Endothelial cell of umbilical vein (primary cell): ENCODE data around the gene NOX5. TPM values are rescaled to one million over a fixed set of nuclear protein-coding genes. Genes with fewer than 3 reads are reported as not detected.

ENCODE experiments used
- BruUV-seq: library from RNA; stranded (reverse); fragments of 400-500 nt; replicated peaks from 2 replicates; lab custom pipeline; 2021; lab: Mats Ljungman, UMichigan
- CTCF ChIA-PET: fragments of 300-600, 350-600 bp; sonication (Branson Sonifier 250); formaldehyde crosslinking; loops from one replicate; lab custom pipeline; 2021; ENCODE audit warnings: antibody characterized with exemption, inconsistent platforms; lab: Charles Lee
- POLR2A ChIA-PET: fragments of 300-600, 350-600 bp; sonication (Branson Sonifier 250); formaldehyde crosslinking; loops from one replicate; lab custom pipeline; 2021; ENCODE audit warnings: antibody characterized with exemption, inconsistent platforms; lab: Charles Lee
- DNase-seq: peaks from one replicate; pipeline ENCODE4 v3.0.0-alpha.2; 2011; ENCODE audit warnings: low read depth, low spot score
- FAIRE-seq: peaks from 2 replicates; lab custom pipeline; 2011; peaks lifted over from hg19 to GRCh38; lab: Jason Lieb, UNC
- H2AFZ ChIP-seq: 2 replicates; pipeline ENCODE4 v1.6.0; 2012; ENCODE audit warnings: low read depth, low read length, control low read depth, inconsistent platforms
- H3K27ac ChIP-seq: 2 replicates; pipeline ENCODE4 v1.5.1; 2011; ENCODE audit warnings: low read depth, mild to moderate bottlenecking, control low read depth, low read length, moderate library complexity; ENCODE audit not compliant: insufficient read depth
- H3K27me3 ChIP-seq, 2 experiments: 2 replicates each; pipeline versions ENCODE4 v1.6.0 to v1.6.1; 2011; ENCODE audit warnings: low read length in 2 of 2, mixed read lengths in 1 of 2; ENCODE audit not compliant: control insufficient read depth in 2 of 2, insufficient read depth in 2 of 2
- H3K36me3 ChIP-seq, 2 experiments: 2 replicates in 1 of 2; 3 replicates in 1 of 2; pipeline ENCODE4 v1.5.1; 2011; ENCODE audit warnings: low read length in 2 of 2, mild to moderate bottlenecking in 1 of 2, moderate library complexity in 1 of 2; ENCODE audit not compliant: control insufficient read depth in 2 of 2, insufficient read depth in 2 of 2; ENCODE audit errors: extremely low read depth in 1 of 2
- H3K4me1 ChIP-seq: 3 replicates; pipeline ENCODE4 v1.5.1; 2011; ENCODE audit warnings: mild to moderate bottlenecking, low read length; ENCODE audit not compliant: control insufficient read depth, insufficient read depth; ENCODE audit errors: extremely low read depth
- H3K4me2 ChIP-seq: 2 replicates; pipeline ENCODE4 v1.6.1; 2011; ENCODE audit warnings: low read length, control low read depth, mixed read lengths; ENCODE audit not compliant: insufficient read depth
- H3K4me3 ChIP-seq, 3 experiments: fragments of 200-600 bp in 1 of 3; sonication (generic), shearing (Covaris generic) in 1 of 3; replicated peaks in 1 of 3; 2 replicates each; pipeline ENCODE4 v1.5.1; 2011 to 2016; ENCODE audit warnings: control low read depth in 3 of 3, low read length in 3 of 3, mild to moderate bottlenecking in 2 of 3, inconsistent platforms in 1 of 3, low read depth in 1 of 3, moderate library complexity in 1 of 3; ENCODE audit not compliant: insufficient read depth in 1 of 3
- H3K79me2 ChIP-seq: 2 replicates; pipeline ENCODE4 v1.6.0; 2012; ENCODE audit warnings: low read length, inconsistent platforms; ENCODE audit not compliant: control insufficient read depth, insufficient read depth
- H3K9ac ChIP-seq: replicated peaks from 2 replicates; pipeline ENCODE3; 2011; ENCODE audit warnings: low read length, control low read depth; ENCODE audit not compliant: insufficient read depth; ENCODE audit errors: extremely low read depth
- H3K9me1 ChIP-seq: replicated peaks from 3 replicates; pipeline ENCODE4 v1.6.0; 2011; ENCODE audit warnings: mild to moderate bottlenecking, low read length; ENCODE audit not compliant: control insufficient read depth, insufficient read depth; ENCODE audit errors: extremely low read depth
- H3K9me3 ChIP-seq: replicated peaks from 2 replicates; pipeline ENCODE4 v1.5.1; 2012; ENCODE audit warnings: low read length, inconsistent platforms; ENCODE audit not compliant: control insufficient read depth, insufficient read depth
- H4K20me1 ChIP-seq: replicated peaks from 2 replicates; pipeline ENCODE3; 2011; ENCODE audit warnings: mild to moderate bottlenecking, low read length; ENCODE audit not compliant: control insufficient read depth, insufficient read depth; ENCODE audit errors: extremely low read depth
- EZH2 ChIP-seq: IDR thresholded peaks from 2 replicates; pipeline ENCODE4 v1.6.1; 2012; ENCODE audit warnings: borderline replicate concordance, low read depth, mild to moderate bottlenecking, moderate library complexity, low read length, inconsistent platforms; ENCODE audit not compliant: severe bottlenecking
- FOS ChIP-seq: IDR thresholded peaks from 2 replicates; pipeline ENCODE4 v1.6.1; 2011; ENCODE audit warnings: mild to moderate bottlenecking, low read length, moderate library complexity, borderline replicate concordance; ENCODE audit not compliant: insufficient read depth
- GATA2 ChIP-seq: IDR thresholded peaks from 2 replicates; pipeline ENCODE4 v1.7.0; 2011; ENCODE audit warnings: low read depth, mild to moderate bottlenecking, moderate library complexity, mixed read lengths, low read length; ENCODE audit not compliant: insufficient read length, insufficient read depth
- JUN ChIP-seq: IDR thresholded peaks from 2 replicates; pipeline ENCODE4 v1.6.1; 2011; ENCODE audit warnings: borderline replicate concordance, low read depth; ENCODE audit not compliant: insufficient read length, insufficient read depth
- POLR2A ChIP-seq: IDR thresholded peaks from 2 replicates; pipeline ENCODE4 v1.6.1; 2012; ENCODE audit warnings: low read depth, mild to moderate bottlenecking, control low read depth, low read length
- POLR2AphosphoS5 ChIP-seq: IDR thresholded peaks from 2 replicates; pipeline ENCODE4 v1.6.1; 2012; ENCODE audit warnings: low read depth, mild to moderate bottlenecking, control low read depth, low read length, moderate library complexity; ENCODE audit not compliant: insufficient read depth
- dilution Hi-C: fragments of 300-500 bp; cut with MboI; formaldehyde crosslinking; loops from one replicate; pipeline ENCODE4 v1.15.0; 2019; ENCODE audit warnings: low sequenced_read_pairs; ENCODE audit not compliant: extremely low pct_ligation_motif_present
- intact Hi-C: fragments of 100-400 bp; cut with micrococcal nuclease; formaldehyde crosslinking; loops from one replicate; pipeline ENCODE4 v1.10.0; 2022
- polyA plus RNA-seq, 4 experiments: library from polyadenylated mRNA; depleted of rRNA in 3 of 4; stranded (reverse) in 3 of 4; unstranded in 1 of 4; fragments of >200 nt; gene quantifications; 2 replicates each; pipeline versions ENCODE4 v1.2.1 to v1.2.3, GENCODE V29; 2011 to 2012; ENCODE audit warnings: missing spikeins in 1 of 4
- total RNA-seq: library from RNA; stranded (reverse); gene quantifications from 2 replicates; pipeline ENCODE4 v1.2.3, GENCODE V29; 2021
- TF ChIP-seq, protein P1 (sequence below): IDR thresholded peaks from 2 replicates; pipeline ENCODE4 v1.6.1; 2011; ENCODE audit not compliant: insufficient read depth, insufficient read length
- TF ChIP-seq, protein P2 (sequence below), 2 donors: IDR thresholded peaks; 1 replicate in 1 of 2; 2 replicates in 1 of 2; pipeline ENCODE4 v1.5.1; 2011; ENCODE audit warnings: low read length in 2 of 2, mild to moderate bottlenecking in 2 of 2, moderate library complexity in 2 of 2, control low read depth in 1 of 2, inconsistent platforms in 1 of 2, low read depth in 1 of 2; ENCODE audit not compliant: insufficient read depth in 1 of 2; ENCODE audit errors: extremely low read depth in 1 of 2

NOX5 gene
- total and polyA plus RNA-seq, 2 donors (not counting 3 experiments of a cell fraction or from before 2014, with no cell fraction given) = 0.08 TPM; not detected in 1

DNA sequence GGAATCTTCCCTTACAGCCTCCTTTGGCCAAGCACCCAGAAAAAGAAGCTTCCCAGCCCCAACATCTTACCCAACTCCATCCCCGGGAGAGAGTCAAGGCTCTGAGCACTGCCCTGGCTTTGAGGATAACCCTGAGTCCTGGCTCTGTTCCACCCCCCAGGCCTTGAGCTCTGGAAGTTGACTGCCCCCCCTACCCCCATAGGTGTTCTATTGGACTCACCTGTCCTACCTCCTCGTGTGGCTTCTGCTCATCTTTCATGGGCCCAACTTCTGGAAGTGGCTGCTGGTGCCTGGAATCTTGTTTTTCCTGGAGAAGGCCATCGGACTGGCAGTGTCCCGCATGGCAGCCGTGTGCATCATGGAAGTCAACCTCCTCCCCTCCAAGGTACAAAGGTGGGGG lies 22.3 kb downstream of the NOX5 start:
- TF ChIP-seq, protein P1, sequence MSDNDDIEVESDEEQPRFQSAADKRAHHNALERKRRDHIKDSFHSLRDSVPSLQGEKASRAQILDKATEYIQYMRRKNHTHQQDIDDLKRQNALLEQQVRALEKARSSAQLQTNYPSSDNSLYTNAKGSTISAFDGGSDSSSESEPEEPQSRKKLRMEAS = no peak
- TF ChIP-seq JUN = no peak
- no peak for TF ChIP-seq POLR2A
- no peak for TF ChIP-seq EZH2
- TF ChIP-seq FOS = no peak
- TF ChIP-seq, protein P2, sequence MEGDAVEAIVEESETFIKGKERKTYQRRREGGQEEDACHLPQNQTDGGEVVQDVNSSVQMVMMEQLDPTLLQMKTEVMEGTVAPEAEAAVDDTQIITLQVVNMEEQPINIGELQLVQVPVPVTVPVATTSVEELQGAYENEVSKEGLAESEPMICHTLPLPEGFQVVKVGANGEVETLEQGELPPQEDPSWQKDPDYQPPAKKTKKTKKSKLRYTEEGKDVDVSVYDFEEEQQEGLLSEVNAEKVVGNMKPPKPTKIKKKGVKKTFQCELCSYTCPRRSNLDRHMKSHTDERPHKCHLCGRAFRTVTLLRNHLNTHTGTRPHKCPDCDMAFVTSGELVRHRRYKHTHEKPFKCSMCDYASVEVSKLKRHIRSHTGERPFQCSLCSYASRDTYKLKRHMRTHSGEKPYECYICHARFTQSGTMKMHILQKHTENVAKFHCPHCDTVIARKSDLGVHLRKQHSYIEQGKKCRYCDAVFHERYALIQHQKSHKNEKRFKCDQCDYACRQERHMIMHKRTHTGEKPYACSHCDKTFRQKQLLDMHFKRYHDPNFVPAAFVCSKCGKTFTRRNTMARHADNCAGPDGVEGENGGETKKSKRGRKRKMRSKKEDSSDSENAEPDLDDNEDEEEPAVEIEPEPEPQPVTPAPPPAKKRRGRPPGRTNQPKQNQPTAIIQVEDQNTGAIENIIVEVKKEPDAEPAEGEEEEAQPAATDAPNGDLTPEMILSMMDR (IDR thresholded peaks at IDR 0.05; ENCODE audit: extremely low read depth in 1 of 2, insufficient read depth in 1 of 2, low read depth in 1 of 2, low read length in 2 of 2) = no peak
- TF ChIP-seq GATA2 = no peak
- TF ChIP-seq POLR2AphosphoS5 = no peak
- CTCF ChIA-PET = interaction anchor here (1.5 to 3.4 kb wide), 3 partner anchors 11 to 357 kb away, joined by 4 to 25 read pairs (median 6); no protein-coding TSS in a partner anchor
- intact Hi-C loops (no loop called here), dilution Hi-C loops (no loop called here)
- FAIRE-seq (no peak), DNase-seq (no peak)
- Histone ChIP-seq H3K27ac (no peak overlapping the region), H3K4me1 (no peaks in the 10 kb centered on the region), H3K9ac (no peak overlapping the region), H3K27me3 (no peaks in the 10 kb centered on the region), H3K9me3 (no peaks in the 10 kb centered on the region), H3K9me1 (no peaks in the 10 kb centered on the region), H3K36me3 (no peaks in the 10 kb centered on the region), H3K4me3 (no peak overlapping the region), H3K79me2 (no peaks in the 10 kb centered on the region), H3K4me2 (no peak overlapping the region), H2AFZ (no peak overlapping the region), H4K20me1 (no peaks in the 10 kb centered on the region)
- POLR2A ChIA-PET = no interaction called here
- BruUV-seq = no TSS peak
